Gastrocnemius medialis (tissue), 4 donors: ENCODE results near the gene C1orf35. TPM values are rescaled to one million over a fixed set of nuclear protein-coding genes. Genes with fewer than 3 reads are reported as not detected.

ENCODE experiments used
- ATAC-seq, 2 donors: fragments of 150-250 bp; one replicate each; pipeline ENCODE4 v1.9.1; 2016
- DNase-seq, 2 donors: peaks; one replicate each; pipeline ENCODE4 v3.0.0-alpha.2; 2019
- H3K27ac ChIP-seq, 4 donors: fragments of 200-600 bp; sonication (generic); 1 replicate in 1 of 4; 2 replicates in 3 of 4; pipeline ENCODE4 v1.5.1; 2016 to 2018; ENCODE audit warnings: mild to moderate bottlenecking in 2 of 4, moderate library complexity in 1 of 4
- H3K27me3 ChIP-seq, 3 donors: fragments of 200-600 bp; sonication (generic) in 2 of 3; 1 replicate in 1 of 3; 2 replicates in 2 of 3; pipeline versions ENCODE4 v1.5.1 to v1.6.0; 2016 to 2019; ENCODE audit warnings: mild to moderate bottlenecking in 1 of 3, moderate library complexity in 1 of 3
- H3K36me3 ChIP-seq, 2 donors: fragments of 200-600 bp; sonication (generic) in 1 of 2; one replicate each; pipeline ENCODE4 v1.5.1; 2017 to 2018
- H3K4me1 ChIP-seq, 2 donors: fragments of 200-600 bp; sonication (generic) in 1 of 2; one replicate each; pipeline ENCODE4 v1.5.1; 2016 to 2017; ENCODE audit warnings: mild to moderate bottlenecking in 2 of 2
- H3K4me3 ChIP-seq, 4 donors: fragments of 200-600 bp; sonication (generic) in 3 of 4; 1 replicate in 1 of 4; 2 replicates in 3 of 4; pipeline ENCODE4 v1.5.1; 2016 to 2019; ENCODE audit warnings: mild to moderate bottlenecking in 2 of 4
- H3K9me3 ChIP-seq, 3 donors: fragments of 200-600 bp; sonication (generic) in 2 of 3; 1 replicate in 1 of 3; 2 replicates in 2 of 3; pipeline ENCODE4 v1.5.1; 2016 to 2019
- POLR2A ChIP-seq, 2 donors: fragments of 450-650 bp; IDR thresholded peaks; one replicate each; pipeline ENCODE4 v1.6.1; 2017; ENCODE audit warnings: antibody characterized with exemption in 2 of 2, mild to moderate bottlenecking in 2 of 2, moderate library complexity in 2 of 2
- in situ Hi-C, 4 donors: fragments of 200-750 bp; cut with MboI; loops; one replicate each; pipeline versions ENCODE4 v1.15.0 to v1.8.0; 2017; ENCODE audit warnings: low sequenced_read_pairs in 4 of 4
- intact Hi-C: fragments of 100-400 bp; cut with DNase I; formaldehyde crosslinking; loops from one replicate; pipeline ENCODE4 v1.15.1; 2023; ENCODE audit warnings: low total_unique reads
- total RNA-seq, 4 donors: library from RNA; depleted of rRNA; stranded (reverse); fragments of >200 nt; gene quantifications; one replicate each; pipeline versions ENCODE4 v1.1.0 to v1.2.3, GENCODE V29; 2016
- TF ChIP-seq, protein P1 (sequence below), 5 experiments: fragments of 450-650 bp in 3 of 5; fragments of 200-600 bp in 2 of 5; sonication (generic) in 2 of 5; IDR thresholded peaks in 4 of 5; conservative IDR thresholded peaks in 1 of 5; 1 replicate in 4 of 5; 2 replicates in 1 of 5; pipeline ENCODE4 v1.5.1; 2016 to 2019; ENCODE audit warnings: antibody characterized with exemption in 5 of 5, mild to moderate bottlenecking in 3 of 5, moderate library complexity in 3 of 5

Gene C1orf35
- total RNA-seq, 4 donors from 2014 or later = 5.9 to 11.0 (median 7.8) TPM

DNA sequence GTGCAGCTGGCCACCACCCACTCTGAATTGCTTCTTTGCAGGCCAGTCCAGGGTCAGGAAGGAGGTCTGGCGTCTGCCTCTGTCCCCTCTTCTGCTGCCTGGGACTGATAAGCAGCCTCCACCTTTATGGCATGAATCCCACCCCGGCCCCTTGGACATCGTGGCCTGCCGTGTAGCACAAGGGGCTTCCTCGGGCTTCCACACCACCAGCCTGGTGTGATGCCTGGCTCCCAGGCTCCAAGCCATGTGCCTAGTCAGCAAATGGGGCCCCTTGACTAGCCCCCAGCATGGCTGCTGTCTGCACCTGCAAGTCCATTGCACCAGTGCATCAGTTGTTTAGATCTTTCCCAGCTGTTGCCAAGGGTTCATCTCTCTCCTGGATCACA lies 30.5 kb downstream of the C1orf35 start:
- TF ChIP-seq, protein P1, sequence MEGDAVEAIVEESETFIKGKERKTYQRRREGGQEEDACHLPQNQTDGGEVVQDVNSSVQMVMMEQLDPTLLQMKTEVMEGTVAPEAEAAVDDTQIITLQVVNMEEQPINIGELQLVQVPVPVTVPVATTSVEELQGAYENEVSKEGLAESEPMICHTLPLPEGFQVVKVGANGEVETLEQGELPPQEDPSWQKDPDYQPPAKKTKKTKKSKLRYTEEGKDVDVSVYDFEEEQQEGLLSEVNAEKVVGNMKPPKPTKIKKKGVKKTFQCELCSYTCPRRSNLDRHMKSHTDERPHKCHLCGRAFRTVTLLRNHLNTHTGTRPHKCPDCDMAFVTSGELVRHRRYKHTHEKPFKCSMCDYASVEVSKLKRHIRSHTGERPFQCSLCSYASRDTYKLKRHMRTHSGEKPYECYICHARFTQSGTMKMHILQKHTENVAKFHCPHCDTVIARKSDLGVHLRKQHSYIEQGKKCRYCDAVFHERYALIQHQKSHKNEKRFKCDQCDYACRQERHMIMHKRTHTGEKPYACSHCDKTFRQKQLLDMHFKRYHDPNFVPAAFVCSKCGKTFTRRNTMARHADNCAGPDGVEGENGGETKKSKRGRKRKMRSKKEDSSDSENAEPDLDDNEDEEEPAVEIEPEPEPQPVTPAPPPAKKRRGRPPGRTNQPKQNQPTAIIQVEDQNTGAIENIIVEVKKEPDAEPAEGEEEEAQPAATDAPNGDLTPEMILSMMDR (IDR thresholded peaks at IDR 0.05 in 4 of 5, conservative IDR thresholded peaks at IDR 0.05 in 1 of 5) = no peak
- no peak for TF ChIP-seq POLR2A (IDR thresholded peaks at IDR 0.05)
- Histone ChIP-seq H3K27ac (no peak overlapping the region), H3K9me3 (no peaks in the 10 kb centered on the region), H3K4me3 (no peak overlapping the region), H3K36me3 (no peaks in the 10 kb centered on the region), H3K27me3 (peaks cover 0 to 27% (median 9%) of the 10 kb centered on the region in 3 donors), H3K4me1 (no peaks in the 10 kb centered on the region)
- in situ Hi-C loops = no loop called here
- ATAC-seq = no peak
- DNase-seq = no peak
- intact Hi-C loops = loop anchor here (10.0 kb wide), 1 partner anchor 68 kb away; the partner anchor contains the start of gene WNT3A

DNA sequence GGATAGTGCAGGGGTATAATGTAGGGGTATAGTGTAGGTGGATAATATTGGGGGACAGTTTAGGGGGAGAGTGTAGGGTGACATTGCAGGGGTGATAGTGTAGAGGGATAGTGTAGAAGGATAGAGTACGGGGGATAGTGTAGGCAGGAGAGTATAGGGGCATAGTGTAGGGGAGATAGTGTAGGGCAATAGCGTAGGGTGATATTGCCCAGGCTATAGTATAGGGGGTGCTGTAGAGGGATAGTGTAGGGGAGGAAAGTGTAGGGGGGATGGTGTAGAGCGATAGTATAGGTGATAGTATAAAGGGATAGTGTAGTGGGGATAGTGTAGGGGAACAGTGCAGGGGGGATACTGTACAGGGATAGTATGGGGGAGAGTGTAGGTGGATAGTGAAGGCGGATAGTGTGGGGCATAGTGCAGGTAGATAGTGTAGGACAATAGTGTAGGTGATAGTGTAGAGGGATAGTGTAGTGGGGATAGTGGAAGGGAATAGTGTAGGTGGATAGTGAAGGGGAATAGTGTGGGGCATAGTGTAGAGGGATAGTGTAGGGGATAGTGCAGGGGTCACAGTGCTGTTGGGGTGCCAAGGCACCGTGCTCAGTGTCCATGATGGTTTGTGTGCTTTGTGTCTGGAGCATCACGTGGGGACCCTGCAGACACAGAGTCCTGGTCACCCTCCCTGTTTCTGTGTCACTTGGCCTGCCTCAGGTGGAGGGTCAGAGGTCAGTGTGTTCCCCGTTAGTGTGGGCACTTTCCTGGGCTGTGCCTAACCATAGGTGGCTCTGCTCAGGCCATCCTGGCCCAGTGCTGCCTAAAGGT lies 31.1 kb downstream of the C1orf35 start:
- Histone ChIP-seq H3K4me3 (no peak overlapping the region), H3K27me3 (peaks cover 4 to 34% (median 14%) of the 10 kb centered on the region in 3 donors), H3K27ac (no peak overlapping the region), H3K9me3 (no peaks in the 10 kb centered on the region), H3K36me3 (no peaks in the 10 kb centered on the region), H3K4me1 (no peaks in the 10 kb centered on the region)
- in situ Hi-C loops (no loop called here), intact Hi-C loops (loop anchor here (10.0 kb wide), 1 partner anchor 67 kb away; the partner anchor contains the start of gene WNT3A)
- DNase-seq (no peak), ATAC-seq (no peak)
- no peak for TF ChIP-seq POLR2A (IDR thresholded peaks at IDR 0.05)
- TF ChIP-seq, protein P1 (IDR thresholded peaks at IDR 0.05 in 4 of 5, conservative IDR thresholded peaks at IDR 0.05 in 1 of 5) = no peak

DNA sequence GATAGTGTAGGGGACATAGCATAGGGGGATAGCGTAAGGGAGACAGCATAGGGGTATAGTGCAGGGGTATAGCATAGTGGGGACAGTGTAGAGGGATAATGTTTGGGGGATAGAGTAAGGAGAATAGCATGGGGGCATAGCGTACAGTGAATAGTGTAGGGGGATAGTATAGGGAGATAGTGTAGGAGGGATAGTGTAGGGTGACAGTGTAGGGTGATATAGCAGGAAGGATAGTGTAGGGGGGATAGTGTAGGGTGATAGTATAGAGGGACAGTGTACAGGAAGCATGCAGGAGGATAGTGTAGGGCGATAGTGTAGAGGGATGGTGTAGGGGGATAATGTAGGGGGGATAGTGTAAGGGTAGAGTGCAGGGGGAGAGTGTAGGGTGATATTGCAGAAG lies 32.3 kb downstream of the C1orf35 start:
- Histone ChIP-seq H3K27ac (no peak overlapping the region), H3K4me1 (no peaks in the 10 kb centered on the region), H3K4me3 (no peak overlapping the region), H3K9me3 (no peaks in the 10 kb centered on the region), H3K36me3 (no peaks in the 10 kb centered on the region), H3K27me3 (peaks cover 11 to 45% (median 25%) of the 10 kb centered on the region in 3 donors)
- no peak for TF ChIP-seq POLR2A (IDR thresholded peaks at IDR 0.05)
- intact Hi-C loops (loop anchor here (10.0 kb wide), 1 partner anchor 66 kb away; the partner anchor contains the start of gene WNT3A), in situ Hi-C loops (no loop called here)
- DNase-seq (no peak), ATAC-seq (no peak)

DNA sequence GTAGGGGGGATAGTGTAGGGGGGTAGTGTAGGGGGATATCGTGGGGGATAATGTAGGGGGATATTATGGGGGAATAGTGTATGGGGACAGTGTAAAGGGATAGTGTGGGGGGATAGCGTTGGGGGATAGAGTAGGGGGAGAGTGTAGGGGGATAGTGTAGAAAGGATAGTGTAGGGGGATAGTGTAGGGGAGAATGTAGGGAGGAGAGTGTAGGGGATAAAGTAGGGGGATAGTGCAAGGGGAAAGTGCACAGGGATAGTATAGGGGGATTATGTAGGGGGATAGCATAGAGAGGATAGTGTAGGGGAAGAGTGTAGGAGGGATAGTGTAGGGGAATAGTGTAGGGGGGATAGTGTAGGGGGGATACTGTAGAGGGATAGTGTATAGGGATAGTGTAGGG lies 33.0 kb downstream of the C1orf35 start:
- no peaks in the 10 kb centered on the region for H3K4me1 ChIP-seq
- H3K27me3 ChIP-seq = peaks cover 16 to 52% (median 32%) of the 10 kb centered on the region in 3 donors
- no peak overlapping the region for H3K27ac ChIP-seq
- intact Hi-C loops = loop anchor here (10.0 kb wide), 1 partner anchor 65 kb away; the partner anchor contains the start of gene WNT3A
- TF ChIP-seq, protein P1 (IDR thresholded peaks at IDR 0.05 in 4 of 5, conservative IDR thresholded peaks at IDR 0.05 in 1 of 5) = no peak
- TF ChIP-seq POLR2A (IDR thresholded peaks at IDR 0.05) = no peak
- in situ Hi-C loops = no loop called here
- H3K36me3 ChIP-seq = no peaks in the 10 kb centered on the region
- no peaks in the 10 kb centered on the region for H3K9me3 ChIP-seq
- no peak overlapping the region for H3K4me3 ChIP-seq
- ATAC-seq = no peak
- DNase-seq = no peak

DNA sequence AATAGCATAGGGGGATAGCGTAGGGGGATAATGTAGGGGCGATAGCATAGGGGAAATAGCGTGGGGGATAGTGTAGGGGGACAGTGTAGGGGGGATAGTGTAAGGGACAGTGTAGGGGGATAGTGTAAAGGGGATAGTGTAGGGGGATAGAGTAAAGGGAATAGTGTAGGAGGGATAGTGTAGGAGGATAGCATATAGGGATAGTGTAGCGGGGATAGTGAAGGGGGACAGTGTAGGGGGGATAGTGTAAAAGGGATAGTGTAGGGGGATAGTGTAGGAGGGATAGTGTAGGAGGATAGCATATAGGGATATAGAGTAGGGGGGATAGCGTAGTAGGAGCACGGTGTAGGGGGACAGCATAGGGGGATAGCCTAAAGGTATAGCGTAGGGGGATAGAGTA lies 34.8 kb downstream of the C1orf35 start:
- no peak overlapping the region for H3K4me3 ChIP-seq
- no peak for ATAC-seq
- intact Hi-C loops = no loop called here
- no peaks in the 10 kb centered on the region for H3K9me3 ChIP-seq
- H3K27me3 ChIP-seq = peaks cover 27 to 51% (median 41%) of the 10 kb centered on the region in 3 donors
- TF ChIP-seq POLR2A (IDR thresholded peaks at IDR 0.05) = no peak
- TF ChIP-seq, protein P1 (IDR thresholded peaks at IDR 0.05 in 4 of 5, conservative IDR thresholded peaks at IDR 0.05 in 1 of 5) = no peak
- in situ Hi-C loops = no loop called here
- no peak overlapping the region for H3K27ac ChIP-seq
- H3K36me3 ChIP-seq = no peaks in the 10 kb centered on the region
- H3K4me1 ChIP-seq = no peaks in the 10 kb centered on the region
- DNase-seq = no peak
